GM12801 (cell line): ENCODE data around the gene USP48.

Source experiments
- CTCF ChIP-seq: IDR thresholded peaks from one replicate; pipeline ENCODE4 v1.5.1; 2011; ENCODE audit warnings: control low read depth; ENCODE audit not compliant: insufficient read length; ENCODE audit errors: extremely low read depth

The USP48 gene

GRCh38 chr1:21659924-21660326, 123.0 kb downstream of the USP48 start:
- TF ChIP-seq CTCF = no peak

GRCh38 chr1:21659099-21659923, 123.6 kb downstream of the USP48 start:
- no peak for TF ChIP-seq CTCF

- no peak for TF ChIP-seq CTCF
Observed at GRCh38 chr1:21657456-21658190, 125.3 kb downstream of the USP48 start.

GRCh38 chr1:21655748-21656147, 127.2 kb downstream of the USP48 start:
- no peak for TF ChIP-seq CTCF

GRCh38 chr1:21655259-21655658, 127.7 kb downstream of the USP48 start:
- no peak for TF ChIP-seq CTCF

- TF ChIP-seq CTCF = no peak
Observed at GRCh38 chr1:21654209-21654608, 128.7 kb downstream of the USP48 start.

GRCh38 chr1:21653744-21654100, 129.2 kb downstream of the USP48 start:
- no peak for TF ChIP-seq CTCF
